Thymus (tissue), 11 donors: Measurements from ENCODE around the gene UBE2V1. TPM values are rescaled to one million over a fixed set of nuclear protein-coding genes. Genes with fewer than 3 reads are reported as not detected.
"Not testable (repeated sequence)": the region's sequence is repeated elsewhere in the genome, so short reads cannot be mapped to it uniquely, and the experiment has no call there.

Experiments
- DNase-seq, 9 donors: peaks; one replicate each; pipeline ENCODE4 v3.0.0-alpha.2; 2013; ENCODE audit warnings: low spot score in 9 of 9, low read depth in 6 of 9, missing footprints in 1 of 9
- H3K27ac ChIP-seq, 2 donors: one replicate each; pipeline ENCODE4 v1.5.1; 2013; ENCODE audit warnings: control low read depth in 1 of 2, low read depth in 1 of 2, low read length in 1 of 2, mild to moderate bottlenecking in 1 of 2, moderate library complexity in 1 of 2
- H3K27me3 ChIP-seq, 2 donors: one replicate each; pipeline ENCODE4 v1.5.1; 2013; ENCODE audit warnings: low read length in 1 of 2; ENCODE audit not compliant: control insufficient read depth in 2 of 2, insufficient read depth in 1 of 2
- H3K36me3 ChIP-seq, 2 donors: one replicate each; pipeline ENCODE4 v1.5.1; 2013; ENCODE audit warnings: low read length in 1 of 2, mild to moderate bottlenecking in 1 of 2, moderate library complexity in 1 of 2; ENCODE audit not compliant: control insufficient read depth in 2 of 2, insufficient read depth in 2 of 2
- H3K4me1 ChIP-seq, 2 donors: one replicate each; pipeline ENCODE4 v1.5.1; 2013; ENCODE audit warnings: low read length in 2 of 2; ENCODE audit not compliant: control insufficient read depth in 2 of 2, insufficient read depth in 2 of 2
- H3K4me3 ChIP-seq, 2 donors: one replicate each; pipeline ENCODE4 v1.5.1; 2013; ENCODE audit warnings: low read length in 2 of 2, control low read depth in 1 of 2, mild to moderate bottlenecking in 1 of 2
- H3K9me3 ChIP-seq, 2 donors: one replicate each; pipeline ENCODE4 v1.5.1; 2013; ENCODE audit warnings: low read length in 1 of 2, mild to moderate bottlenecking in 1 of 2; ENCODE audit not compliant: control insufficient read depth in 2 of 2, insufficient read depth in 1 of 2
- WGBS: extraction: QIAGEN DNeasy Blood & Tissue Kit; methylation state at CpG from one replicate; pipeline ENCODE4 v1.1.7; 2013; 5-methylcytosine and 5-hydroxymethylcytosine counted together
- polyA plus RNA-seq: library from polyadenylated mRNA; stranded (reverse); fragments of 200-250 nt; gene quantifications from one replicate; pipeline ENCODE4 v1.2.3, GENCODE V29; 2013
- total RNA-seq: library from RNA; stranded (reverse); fragments of 120-200 nt; gene quantifications from one replicate; pipeline ENCODE4 v1.2.4, GENCODE V29; 2013
- donor health status: healthy.

Gene UBE2V1
- total and polyA plus RNA-seq, 2 donors = 33.8 to 81.3 TPM

- Histone ChIP-seq H3K27me3 (no peaks in the 10 kb centered on the region), H3K4me3 (no peak overlapping the region), H3K9me3 (no peaks in the 10 kb centered on the region), H3K27ac (no peak overlapping the region), H3K36me3 (no peaks in the 10 kb centered on the region), H3K4me1 (peaks cover 0 to 3% of the 10 kb centered on the region in 2 donors)
- WGBS = 97% methylated on average over 10 of the region's 10 CpGs
- DNase-seq = no peak
These were observed 46.7 kb downstream of the UBE2V1 start for GRCh38 chr20:50066161-50066834.

GRCh38 chr20:50065325-50065615 is 47.7 kb downstream of the UBE2V1 start:
- Histone ChIP-seq H3K9me3 (no peaks in the 10 kb centered on the region), H3K4me3 (no peak overlapping the region), H3K27me3 (no peaks in the 10 kb centered on the region), H3K27ac (no peak overlapping the region), H3K36me3 (no peaks in the 10 kb centered on the region), H3K4me1 (no peaks in the 10 kb centered on the region)
- WGBS = 99% methylated on average over 3 of the region's 3 CpGs
- no peak for DNase-seq

- H3K27me3 ChIP-seq, H3K4me3 ChIP-seq, H3K36me3 ChIP-seq, H3K4me1 ChIP-seq, H3K9me3 ChIP-seq, DNase-seq, H3K27ac ChIP-seq: not testable (repeated sequence)
- 97% methylated on average over 6 of the region's 6 CpGs for WGBS
These were observed 49.2 kb downstream of the UBE2V1 start for GRCh38 chr20:50063763-50064162.

- WGBS = 91% methylated on average over 13 of the region's 13 CpGs
- DNase-seq = no peak
- H3K36me3 ChIP-seq = no peaks in the 10 kb centered on the region
- H3K4me3 ChIP-seq = no peak overlapping the region
- no peaks in the 10 kb centered on the region for H3K27me3 ChIP-seq
- no peak overlapping the region for H3K27ac ChIP-seq
- no peaks in the 10 kb centered on the region for H3K9me3 ChIP-seq
- no peaks in the 10 kb centered on the region for H3K4me1 ChIP-seq
These were observed 50.7 kb downstream of the UBE2V1 start for GRCh38 chr20:50062006-50062838.

- Histone ChIP-seq H3K9me3 (no peaks in the 10 kb centered on the region), H3K4me3 (no peak overlapping the region), H3K36me3 (no peaks in the 10 kb centered on the region), H3K27me3 (no peaks in the 10 kb centered on the region), H3K4me1 (no peaks in the 10 kb centered on the region), H3K27ac (no peak overlapping the region)
- no peak for DNase-seq
- WGBS = 93% methylated on average over 6 of the region's 6 CpGs
These were observed 51.6 kb downstream of the UBE2V1 start for GRCh38 chr20:50061151-50062005.

- DNase-seq = no peak
- WGBS = 60% methylated on average over 11 of the region's 11 CpGs
- H3K4me1 ChIP-seq = no peaks in the 10 kb centered on the region
- H3K4me3 ChIP-seq = no peak overlapping the region
- H3K27me3 ChIP-seq = no peaks in the 10 kb centered on the region
- H3K27ac ChIP-seq = no peak overlapping the region
- H3K9me3 ChIP-seq = no peaks in the 10 kb centered on the region
- H3K36me3 ChIP-seq = no peaks in the 10 kb centered on the region
These were observed 54.1 kb downstream of the UBE2V1 start for GRCh38 chr20:50058662-50059402.

GRCh38 chr20:50057714-50058053 is 55.3 kb downstream of the UBE2V1 start:
- no peaks in the 10 kb centered on the region for H3K36me3 ChIP-seq
- DNase-seq = no peak
- H3K9me3 ChIP-seq = no peaks in the 10 kb centered on the region
- no peaks in the 10 kb centered on the region for H3K4me1 ChIP-seq
- WGBS = 98% methylated on average over 1 of the region's 1 CpG
- H3K4me3 ChIP-seq = no peak overlapping the region
- H3K27me3 ChIP-seq = peaks cover 2 to 5% of the 10 kb centered on the region in 2 donors
- H3K27ac ChIP-seq = no peak overlapping the region

GRCh38 chr20:50056951-50057713 is 55.8 kb downstream of the UBE2V1 start:
- DNase-seq = no peak
- Histone ChIP-seq H3K9me3 (no peaks in the 10 kb centered on the region), H3K4me3 (no peak overlapping the region), H3K4me1 (no peaks in the 10 kb centered on the region), H3K27ac (no peak overlapping the region), H3K27me3 (peaks cover 2 to 5% of the 10 kb centered on the region in 2 donors), H3K36me3 (no peaks in the 10 kb centered on the region)
- 97% methylated on average over 21 of the region's 21 CpGs for WGBS
